Measurements from ENCODE around the gene INTS7.

The INTS7 gene

GRCh38 chr1:211892577-211892976, 142.8 kb downstream of the INTS7 start:
- no peak for DNase-seq
- in situ Hi-C loops (cut with HindIII; ENCODE audit: low pct_ligation_motif_present, low sequenced_read_pairs), result no loop called here
- no peaks in the 10 kb centered on the region for H3K27me3 ChIP-seq (replicated peaks)
- H3K27ac ChIP-seq, result no peak overlapping the region
- H3K36me3 ChIP-seq (replicated peaks), result no peaks in the 10 kb centered on the region
- H3K4me3 ChIP-seq (ENCODE audit: low read depth, low read length), result no peak overlapping the region
- TF ChIP-seq CTCF (IDR thresholded peaks at IDR 0.05; ENCODE audit: low read depth, low read length, missing control alignments), result no peak

- H3K27me3 ChIP-seq (replicated peaks), result no peaks in the 10 kb centered on the region
- in situ Hi-C loops (cut with HindIII; ENCODE audit: low pct_ligation_motif_present, low sequenced_read_pairs), result no loop called here
- no peak overlapping the region for H3K27ac ChIP-seq
- H3K4me3 ChIP-seq (ENCODE audit: low read depth, low read length), result no peak overlapping the region
- DNase-seq, result no peak
- no peaks in the 10 kb centered on the region for H3K36me3 ChIP-seq (replicated peaks)
- no peak for TF ChIP-seq CTCF (IDR thresholded peaks at IDR 0.05; ENCODE audit: low read depth, low read length, missing control alignments)
Observed at GRCh38 chr1:211891708-211892107, 143.6 kb downstream of the INTS7 start.
